K562 (cell line): ENCODE measurements around the gene FAM177B. TPM values are rescaled to one million over a fixed set of nuclear protein-coding genes. Genes with fewer than 3 reads are reported as not detected.

Experiments used
- KAT2B ChIP-seq: IDR thresholded peaks from one replicate; pipeline ENCODE4 v1.6.1; 2012; ENCODE audit warnings: low read depth, mild to moderate bottlenecking, control low read depth, inconsistent platforms, low read length, moderate library complexity
- OTX1 ChIP-seq: fragments of 450-650 bp; formaldehyde crosslinking; IDR thresholded peaks from 2 replicates; pipeline ENCODE4 v1.4.0; 2022; ENCODE audit warnings: mild to moderate bottlenecking
- SNRNP70 ChIP-seq: fragments of 200-400 bp; formaldehyde crosslinking; optimal IDR thresholded peaks from 2 replicates; pipeline ENCODE3; 2017; ENCODE audit warnings: low read depth, low read length
- polyA plus RNA-seq, 8 experiments: library from polyadenylated mRNA; depleted of rRNA in 4 of 8; stranded (reverse) in 5 of 8; unstranded in 3 of 8; fragments of >200 nt; fragmentation: Nextera tagmentation in 2 of 8; fragmentation: Illumina TruSeq in 1 of 8; extraction: Ambion mirVana in 2 of 8; extraction: Trizol in 1 of 8; gene quantifications; 2 replicates each; pipeline versions ENCODE4 v1.2.1 to v1.2.3, GENCODE V29; 2011 to 2014; ENCODE audit warnings: inconsistent platforms in 1 of 8, missing spikeins in 1 of 8
- total RNA-seq, 7 experiments: library from RNA; depleted of rRNA in 6 of 7; stranded (reverse); fragments of >200 nt in 6 of 7; fragmentation: Illumina TruSeq in 2 of 7; extraction: Trizol in 2 of 7; gene quantifications; 2 replicates each; pipeline versions ENCODE4 v1.2.1 to v1.2.3, GENCODE V29; 2011 to 2021; ENCODE audit warnings: low replicate concordance in 1 of 7
- TF ChIP-seq, protein P1 (sequence below): fragments of 200-800 bp; sonication (Bioruptor generic); IDR thresholded peaks from 2 replicates; pipeline ENCODE4 v1.6.1; 2016; ENCODE audit warnings: missing genetic modification characterization, missing compliant biosample characterization

The FAM177B gene
- total and polyA plus RNA-seq, 9 of the 15 experiments (the other 6 are each of a cell fraction or from before 2014, with no cell fraction given), result not detected

DNA sequence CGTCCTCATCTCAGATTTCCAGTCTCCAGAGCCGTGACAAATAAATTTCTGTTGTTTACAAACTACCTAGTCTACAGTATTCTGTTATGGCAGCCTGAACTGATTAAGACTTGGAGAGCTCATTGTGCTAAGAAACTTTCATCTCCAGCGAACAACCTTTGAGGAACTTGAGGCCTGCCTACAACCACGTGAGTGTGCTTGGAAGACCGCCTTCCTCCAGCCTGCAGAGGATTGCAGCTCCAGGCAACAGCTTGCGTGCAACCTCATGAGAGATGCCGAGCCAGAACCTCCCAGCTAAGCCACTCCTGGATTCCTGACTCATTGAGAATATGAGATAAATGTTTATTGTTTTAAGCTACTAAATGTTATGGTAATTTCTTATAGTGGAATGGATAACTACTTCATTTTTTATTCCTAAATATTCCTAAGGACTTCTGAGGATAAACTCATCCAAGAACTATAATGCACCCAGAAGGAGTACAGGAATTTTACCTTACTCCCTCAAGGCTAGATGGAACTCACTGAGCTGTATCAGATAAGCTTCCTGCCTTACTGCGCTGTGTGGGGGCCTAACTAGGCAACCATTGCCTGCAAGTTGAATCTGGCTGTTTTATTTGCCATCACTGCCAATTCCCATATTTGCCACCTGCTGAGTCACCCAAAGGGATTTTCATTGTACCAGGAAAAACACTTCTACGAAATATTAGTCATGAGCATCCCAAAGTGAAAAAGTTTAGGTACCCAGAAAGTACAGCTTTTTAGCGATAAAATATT, 17.6 kb downstream of the FAM177B start (continued):
- TF ChIP-seq, protein P1, sequence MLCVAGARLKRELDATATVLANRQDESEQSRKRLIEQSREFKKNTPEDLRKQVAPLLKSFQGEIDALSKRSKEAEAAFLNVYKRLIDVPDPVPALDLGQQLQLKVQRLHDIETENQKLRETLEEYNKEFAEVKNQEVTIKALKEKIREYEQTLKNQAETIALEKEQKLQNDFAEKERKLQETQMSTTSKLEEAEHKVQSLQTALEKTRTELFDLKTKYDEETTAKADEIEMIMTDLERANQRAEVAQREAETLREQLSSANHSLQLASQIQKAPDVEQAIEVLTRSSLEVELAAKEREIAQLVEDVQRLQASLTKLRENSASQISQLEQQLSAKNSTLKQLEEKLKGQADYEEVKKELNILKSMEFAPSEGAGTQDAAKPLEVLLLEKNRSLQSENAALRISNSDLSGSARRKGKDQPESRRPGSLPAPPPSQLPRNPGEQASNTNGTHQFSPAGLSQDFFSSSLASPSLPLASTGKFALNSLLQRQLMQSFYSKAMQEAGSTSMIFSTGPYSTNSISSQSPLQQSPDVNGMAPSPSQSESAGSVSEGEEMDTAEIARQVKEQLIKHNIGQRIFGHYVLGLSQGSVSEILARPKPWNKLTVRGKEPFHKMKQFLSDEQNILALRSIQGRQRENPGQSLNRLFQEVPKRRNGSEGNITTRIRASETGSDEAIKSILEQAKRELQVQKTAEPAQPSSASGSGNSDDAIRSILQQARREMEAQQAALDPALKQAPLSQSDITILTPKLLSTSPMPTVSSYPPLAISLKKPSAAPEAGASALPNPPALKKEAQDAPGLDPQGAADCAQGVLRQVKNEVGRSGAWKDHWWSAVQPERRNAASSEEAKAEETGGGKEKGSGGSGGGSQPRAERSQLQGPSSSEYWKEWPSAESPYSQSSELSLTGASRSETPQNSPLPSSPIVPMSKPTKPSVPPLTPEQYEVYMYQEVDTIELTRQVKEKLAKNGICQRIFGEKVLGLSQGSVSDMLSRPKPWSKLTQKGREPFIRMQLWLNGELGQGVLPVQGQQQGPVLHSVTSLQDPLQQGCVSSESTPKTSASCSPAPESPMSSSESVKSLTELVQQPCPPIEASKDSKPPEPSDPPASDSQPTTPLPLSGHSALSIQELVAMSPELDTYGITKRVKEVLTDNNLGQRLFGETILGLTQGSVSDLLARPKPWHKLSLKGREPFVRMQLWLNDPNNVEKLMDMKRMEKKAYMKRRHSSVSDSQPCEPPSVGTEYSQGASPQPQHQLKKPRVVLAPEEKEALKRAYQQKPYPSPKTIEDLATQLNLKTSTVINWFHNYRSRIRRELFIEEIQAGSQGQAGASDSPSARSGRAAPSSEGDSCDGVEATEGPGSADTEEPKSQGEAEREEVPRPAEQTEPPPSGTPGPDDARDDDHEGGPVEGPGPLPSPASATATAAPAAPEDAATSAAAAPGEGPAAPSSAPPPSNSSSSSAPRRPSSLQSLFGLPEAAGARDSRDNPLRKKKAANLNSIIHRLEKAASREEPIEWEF, result no peak
- no peak for TF ChIP-seq OTX1 (CRISPR knock-in tag)
- no peak for TF ChIP-seq SNRNP70
- TF ChIP-seq KAT2B, result no peak
